Neutrophil (primary cell): ENCODE data around the gene GRM1.

Experiments used
- H3K27ac ChIP-seq: fragments of 200-600 bp; sonication (generic); 2 replicates; pipeline ENCODE4 v1.5.1; 2016; ENCODE audit warnings: mild to moderate bottlenecking, moderate library complexity
- H3K27me3 ChIP-seq: fragments of 200-600 bp; sonication (generic); 2 replicates; pipeline ENCODE4 v1.6.0; 2016; ENCODE audit warnings: mild to moderate bottlenecking
- H3K36me3 ChIP-seq: fragments of 200-600 bp; sonication (generic); 2 replicates; pipeline ENCODE4 v1.5.1; 2017
- H3K4me1 ChIP-seq, 2 experiments: fragments of 200-600 bp in 1 of 2; sonication (generic) in 1 of 2; 1 replicate in 1 of 2; 2 replicates in 1 of 2; pipeline versions ENCODE4 v1.5.1 to v1.6.1; 2013 to 2016; ENCODE audit warnings: low read depth in 1 of 2, low read length in 1 of 2, mild to moderate bottlenecking in 1 of 2, moderate library complexity in 1 of 2; ENCODE audit not compliant: control insufficient read depth in 1 of 2, insufficient read depth in 1 of 2
- H3K4me3 ChIP-seq, 2 experiments: fragments of 200-600 bp in 1 of 2; sonication (generic) in 1 of 2; 1 replicate in 1 of 2; 2 replicates in 1 of 2; pipeline ENCODE4 v1.5.1; 2013 to 2016; ENCODE audit warnings: low read depth in 1 of 2, low read length in 1 of 2, mild to moderate bottlenecking in 1 of 2, moderate library complexity in 1 of 2
- H3K9me3 ChIP-seq: fragments of 200-600 bp; sonication (generic); 2 replicates; pipeline ENCODE4 v1.5.1; 2016
- CTCF ChIP-seq: fragments of 200-600 bp; sonication (generic); IDR thresholded peaks from 2 replicates; pipeline ENCODE4 v1.5.1; 2016; ENCODE audit warnings: antibody characterized with exemption

The GRM1 gene

GRCh38 chr6:146041282-146041681 lies 12.4 kb downstream of the GRM1 start:
- no peaks in the 10 kb centered on the region for H3K36me3 ChIP-seq
- TF ChIP-seq CTCF = no peak
- H3K4me3 ChIP-seq = no peak overlapping the region
- no peak overlapping the region for H3K27ac ChIP-seq
- H3K27me3 ChIP-seq = no peaks in the 10 kb centered on the region
- H3K9me3 ChIP-seq = no peaks in the 10 kb centered on the region
- H3K4me1 ChIP-seq = no peaks in the 10 kb centered on the region

GRCh38 chr6:146047371-146047770 lies 18.5 kb downstream of the GRM1 start:
- no peaks in the 10 kb centered on the region for H3K4me1 ChIP-seq
- no peaks in the 10 kb centered on the region for H3K27me3 ChIP-seq
- H3K9me3 ChIP-seq = no peaks in the 10 kb centered on the region
- no peak overlapping the region for H3K4me3 ChIP-seq
- no peak overlapping the region for H3K27ac ChIP-seq
- no peak for TF ChIP-seq CTCF
- no peaks in the 10 kb centered on the region for H3K36me3 ChIP-seq

- Histone ChIP-seq H3K27me3 (no peaks in the 10 kb centered on the region), H3K9me3 (no peaks in the 10 kb centered on the region), H3K27ac (no peak overlapping the region), H3K4me1 (no peaks in the 10 kb centered on the region), H3K4me3 (no peak overlapping the region), H3K36me3 (no peaks in the 10 kb centered on the region)
- TF ChIP-seq CTCF = no peak
These were observed 21.3 kb downstream of the GRM1 start for GRCh38 chr6:146050168-146050567.

- no peak for TF ChIP-seq CTCF
- H3K4me3 ChIP-seq = no peak overlapping the region
- no peaks in the 10 kb centered on the region for H3K27me3 ChIP-seq
- H3K36me3 ChIP-seq = no peaks in the 10 kb centered on the region
- no peaks in the 10 kb centered on the region for H3K4me1 ChIP-seq
- H3K27ac ChIP-seq = no peak overlapping the region
- no peaks in the 10 kb centered on the region for H3K9me3 ChIP-seq
These were observed 27.6 kb downstream of the GRM1 start for GRCh38 chr6:146056506-146056905.

GRCh38 chr6:146065690-146066089 lies 36.8 kb downstream of the GRM1 start:
- Histone ChIP-seq H3K4me1 (no peaks in the 10 kb centered on the region), H3K27ac (no peak overlapping the region), H3K36me3 (no peaks in the 10 kb centered on the region), H3K27me3 (no peaks in the 10 kb centered on the region), H3K9me3 (no peaks in the 10 kb centered on the region), H3K4me3 (no peak overlapping the region)
- no peak for TF ChIP-seq CTCF

GRCh38 chr6:146066506-146066905 lies 37.6 kb downstream of the GRM1 start:
- Histone ChIP-seq H3K36me3 (no peaks in the 10 kb centered on the region), H3K4me3 (no peak overlapping the region), H3K27me3 (no peaks in the 10 kb centered on the region), H3K27ac (no peak overlapping the region), H3K9me3 (no peaks in the 10 kb centered on the region), H3K4me1 (no peaks in the 10 kb centered on the region)
- TF ChIP-seq CTCF = no peak
